Mammary epithelial cell (primary cell): ENCODE measurements around the gene SPRY4.

ENCODE experiments used
- EZH2 ChIP-seq: IDR thresholded peaks from 2 replicates; pipeline ENCODE4 v1.6.1; 2012; ENCODE audit warnings: low read length, inconsistent platforms, borderline replicate concordance
- TF ChIP-seq, protein P1 (sequence below), 2 donors: IDR thresholded peaks in 1 of 2; conservative IDR thresholded peaks in 1 of 2; 2 replicates each; pipeline ENCODE4 v1.5.1; 2011 to 2012; ENCODE audit warnings: inconsistent platforms in 2 of 2, low read length in 2 of 2, mild to moderate bottlenecking in 2 of 2, control low read depth in 1 of 2, low read depth in 1 of 2; ENCODE audit not compliant: insufficient read depth in 1 of 2; ENCODE audit errors: extremely low read depth in 1 of 2

DNA sequence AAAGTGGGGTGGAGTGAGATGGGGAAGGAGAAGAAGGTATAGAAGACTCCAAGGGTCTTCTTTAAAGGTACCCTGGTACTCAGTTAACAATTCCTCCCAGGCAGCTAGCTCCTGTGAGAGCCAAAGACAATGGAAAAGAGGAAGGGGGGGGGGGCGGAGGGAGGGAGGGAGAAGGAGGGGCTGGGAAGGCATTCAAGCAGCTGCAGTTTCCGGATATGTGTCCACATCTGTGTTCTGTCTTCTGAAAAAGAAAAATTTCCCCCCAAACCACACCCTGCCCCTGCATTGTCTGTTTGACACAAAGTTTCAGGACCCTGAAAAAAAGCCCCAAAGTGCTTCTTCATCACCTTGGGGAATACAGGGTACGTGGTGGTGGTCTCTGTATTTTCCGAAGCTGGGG lies 11.1 kb downstream of the SPRY4 start:
- TF ChIP-seq, protein P1, sequence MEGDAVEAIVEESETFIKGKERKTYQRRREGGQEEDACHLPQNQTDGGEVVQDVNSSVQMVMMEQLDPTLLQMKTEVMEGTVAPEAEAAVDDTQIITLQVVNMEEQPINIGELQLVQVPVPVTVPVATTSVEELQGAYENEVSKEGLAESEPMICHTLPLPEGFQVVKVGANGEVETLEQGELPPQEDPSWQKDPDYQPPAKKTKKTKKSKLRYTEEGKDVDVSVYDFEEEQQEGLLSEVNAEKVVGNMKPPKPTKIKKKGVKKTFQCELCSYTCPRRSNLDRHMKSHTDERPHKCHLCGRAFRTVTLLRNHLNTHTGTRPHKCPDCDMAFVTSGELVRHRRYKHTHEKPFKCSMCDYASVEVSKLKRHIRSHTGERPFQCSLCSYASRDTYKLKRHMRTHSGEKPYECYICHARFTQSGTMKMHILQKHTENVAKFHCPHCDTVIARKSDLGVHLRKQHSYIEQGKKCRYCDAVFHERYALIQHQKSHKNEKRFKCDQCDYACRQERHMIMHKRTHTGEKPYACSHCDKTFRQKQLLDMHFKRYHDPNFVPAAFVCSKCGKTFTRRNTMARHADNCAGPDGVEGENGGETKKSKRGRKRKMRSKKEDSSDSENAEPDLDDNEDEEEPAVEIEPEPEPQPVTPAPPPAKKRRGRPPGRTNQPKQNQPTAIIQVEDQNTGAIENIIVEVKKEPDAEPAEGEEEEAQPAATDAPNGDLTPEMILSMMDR (conservative IDR thresholded peaks at IDR 0.05 in 1 of 2, IDR thresholded peaks at IDR 0.05 in 1 of 2; ENCODE audit: extremely low read depth in 1 of 2, insufficient read depth in 1 of 2, low read depth in 1 of 2, low read length in 2 of 2): no peak
- TF ChIP-seq EZH2: no peak
